Testis (tissue), 2 donors: ENCODE results near the gene FAM171A1.

Experiments used
- CTCF ChIP-seq, 3 experiments: fragments of 450-650 bp in 2 of 3; fragments of 200-600 bp in 1 of 3; sonication (generic) in 1 of 3; IDR thresholded peaks; one replicate each; pipeline ENCODE4 v1.5.1; 2016 to 2019; ENCODE audit warnings: antibody characterized with exemption in 3 of 3, mild to moderate bottlenecking in 2 of 3, moderate library complexity in 1 of 3
- POLR2A ChIP-seq: fragments of 450-650 bp; IDR thresholded peaks from one replicate; pipeline ENCODE4 v1.6.1; 2017; ENCODE audit warnings: antibody characterized with exemption, mild to moderate bottlenecking, moderate library complexity

GRCh38 chr10:15267496-15267895 is 103.6 kb downstream of the FAM171A1 start:
- no peak for TF ChIP-seq CTCF (IDR thresholded peaks at IDR 0.05)
- TF ChIP-seq POLR2A = no peak
